GM06990 (cell line): ENCODE results near the gene CTIF.
"Not testable (repeated sequence)": the region's sequence is repeated elsewhere in the genome, so short reads cannot be mapped to it uniquely, and the experiment has no call there.

Experiments used
- DNase-seq: peaks from one replicate; pipeline ENCODE4 v3.0.0-alpha.2; 2011; ENCODE audit not compliant: insufficient read length; ENCODE audit errors: extremely low read depth
- H3K27me3 ChIP-seq: replicated peaks from 2 replicates; pipeline ENCODE4 v1.6.0; 2011; ENCODE audit warnings: low read length; ENCODE audit not compliant: control insufficient read depth, insufficient read depth
- H3K36me3 ChIP-seq: 2 replicates; pipeline ENCODE4 v1.5.1; 2011; ENCODE audit warnings: low read length; ENCODE audit not compliant: control insufficient read depth, insufficient read depth
- H3K4me3 ChIP-seq: replicated peaks from 2 replicates; pipeline ENCODE4 v1.5.1; 2011; ENCODE audit warnings: low read depth, mild to moderate bottlenecking, control low read depth, low read length
- CTCF ChIP-seq: IDR thresholded peaks from 2 replicates; pipeline ENCODE4 v1.5.1; 2011; ENCODE audit warnings: low read length, control low read depth, mild to moderate bottlenecking, inconsistent platforms; ENCODE audit not compliant: insufficient read depth, poor library complexity, severe bottlenecking

CTIF gene

DNA sequence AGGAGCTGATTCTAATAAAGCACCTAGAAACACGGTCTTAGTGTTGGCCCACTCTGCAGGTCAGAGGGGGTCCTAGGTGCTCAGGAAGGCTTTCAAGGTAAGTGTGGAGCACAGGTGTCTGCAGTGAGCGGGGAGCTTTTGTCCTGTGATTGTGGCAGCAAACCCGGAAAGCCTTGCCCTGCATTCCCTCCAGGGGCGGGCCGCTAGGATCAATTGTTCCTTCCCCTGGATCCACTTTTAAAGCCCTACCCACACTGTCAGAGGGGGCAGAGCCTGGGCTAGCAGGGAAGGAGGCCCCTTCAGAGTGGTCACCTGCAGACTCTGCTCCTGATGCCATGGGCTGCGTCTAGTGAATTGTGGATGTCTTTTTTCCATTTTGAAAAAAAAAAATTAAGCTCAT, 176.0 kb downstream of the CTIF start:
- no peak for TF ChIP-seq CTCF
- Histone ChIP-seq H3K27me3 (no peaks in the 10 kb centered on the region), H3K36me3 (no peaks in the 10 kb centered on the region), H3K4me3 (no peak overlapping the region)
- DNase-seq, result no peak

- no peak for TF ChIP-seq CTCF
- no peaks in the 10 kb centered on the region for H3K27me3 ChIP-seq
- H3K36me3 ChIP-seq, result no peaks in the 10 kb centered on the region
- DNase-seq, result no peak
- H3K4me3 ChIP-seq, result no peak overlapping the region
Measured at GRCh38 chr18:48715711-48716361, 177.0 kb downstream of the CTIF start.

DNA sequence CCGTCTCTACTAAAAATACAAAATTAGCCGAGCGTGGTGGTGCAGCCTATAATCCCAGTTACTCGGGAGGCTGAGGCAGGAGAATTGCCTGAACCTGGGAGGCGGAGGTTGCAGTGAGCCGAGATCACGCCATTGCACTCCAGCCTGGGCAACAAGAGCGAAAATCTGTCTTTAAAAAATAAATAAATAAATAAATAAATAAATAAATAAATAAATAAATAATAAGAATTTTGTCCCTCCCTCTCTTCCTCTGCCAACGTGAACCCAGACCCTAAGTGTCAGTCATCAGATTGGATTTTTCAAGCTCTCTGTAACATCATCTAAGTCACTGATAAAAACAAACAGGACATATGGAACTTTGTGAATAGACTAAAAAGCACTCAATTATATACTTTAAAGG, 178.4 kb downstream of the CTIF start:
- not testable (repeated sequence) for H3K4me3 ChIP-seq, H3K27me3 ChIP-seq, DNase-seq, H3K36me3 ChIP-seq

DNA sequence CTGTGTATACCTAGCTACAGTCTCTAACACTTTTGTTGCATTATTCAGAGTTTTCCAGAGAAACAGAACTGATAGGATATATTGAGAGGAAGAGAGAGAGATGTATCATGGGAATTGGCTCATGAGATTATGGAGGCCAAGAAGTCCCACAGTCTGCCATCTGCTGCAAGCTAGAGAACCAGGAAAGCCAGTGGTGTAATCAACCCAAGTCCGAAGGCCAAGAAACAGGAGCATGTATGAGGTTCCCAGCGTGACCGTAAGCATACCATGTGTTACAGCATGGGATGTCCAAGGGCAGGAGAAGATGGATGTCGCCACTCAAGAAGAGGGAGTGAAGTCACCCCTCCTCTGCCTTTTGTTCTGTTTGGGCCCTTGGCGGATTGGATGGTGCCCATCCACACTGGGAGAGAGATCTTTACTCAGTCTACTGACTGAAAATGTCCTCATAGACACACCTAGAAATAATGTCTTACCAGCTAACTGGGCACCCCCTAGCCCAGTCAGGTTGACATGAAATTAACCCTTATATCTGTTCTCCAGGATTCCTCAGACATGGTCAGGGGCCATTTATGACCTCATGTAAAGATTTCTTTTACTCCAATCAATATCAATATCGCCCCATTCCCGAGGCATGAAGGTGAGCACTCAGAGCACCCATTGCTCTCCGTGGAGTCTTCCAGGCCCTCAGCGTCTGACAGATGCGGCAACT, 179.6 kb downstream of the CTIF start:
- no peak for TF ChIP-seq CTCF
- Histone ChIP-seq H3K36me3 (no peaks in the 10 kb centered on the region), H3K27me3 (no peaks in the 10 kb centered on the region), H3K4me3 (no peak overlapping the region)
- DNase-seq, result no peak

GRCh38 chr18:48719388-48719787, 180.6 kb downstream of the CTIF start:
- no peaks in the 10 kb centered on the region for H3K27me3 ChIP-seq
- H3K36me3 ChIP-seq, result no peaks in the 10 kb centered on the region
- no peak for DNase-seq
- H3K4me3 ChIP-seq, result no peak overlapping the region
- no peak for TF ChIP-seq CTCF

DNA sequence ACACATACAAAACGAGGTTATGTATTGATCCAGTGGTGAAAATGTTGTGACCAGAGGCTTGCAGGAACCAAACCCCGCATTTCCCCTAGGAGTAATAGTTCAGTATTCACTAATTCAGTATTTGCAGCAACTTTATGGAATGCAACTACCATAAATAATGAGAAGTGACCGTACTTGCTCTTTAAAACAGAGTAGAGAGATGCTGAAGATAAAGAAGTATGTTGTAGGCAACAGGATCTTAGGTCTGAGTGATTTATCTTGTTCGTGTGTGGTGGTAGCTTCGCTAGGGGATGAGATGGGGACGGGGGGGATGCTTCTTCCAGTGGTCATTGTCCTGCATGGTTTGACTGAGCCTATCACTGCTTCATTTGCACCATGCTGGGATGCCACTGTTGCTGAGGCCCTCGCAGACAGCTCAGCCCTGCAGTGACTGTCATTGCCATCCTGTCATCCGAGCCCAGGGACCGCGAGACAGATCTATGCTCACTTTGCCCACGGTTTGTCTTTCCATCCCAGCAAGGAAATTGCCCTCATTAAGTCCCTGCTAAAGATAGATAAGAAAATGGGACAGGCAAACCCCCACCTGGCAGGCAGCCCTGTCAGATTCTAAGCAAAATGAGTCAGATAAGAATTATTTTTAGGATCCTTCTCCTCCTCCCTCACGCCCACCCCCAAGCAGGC, 181.3 kb downstream of the CTIF start:
- DNase-seq, result no peak
- Histone ChIP-seq H3K27me3 (no peaks in the 10 kb centered on the region), H3K36me3 (no peaks in the 10 kb centered on the region), H3K4me3 (no peak overlapping the region)
- TF ChIP-seq CTCF, result no peak
